Activated gamma-delta T cell (primary cell): ENCODE data around the gene ALOX5.

ENCODE experiments used
- DNase-seq: peaks from one replicate; lab custom pipeline; 2025; lab: John Stamatoyannopoulos, UW

Gene ALOX5

DNA sequence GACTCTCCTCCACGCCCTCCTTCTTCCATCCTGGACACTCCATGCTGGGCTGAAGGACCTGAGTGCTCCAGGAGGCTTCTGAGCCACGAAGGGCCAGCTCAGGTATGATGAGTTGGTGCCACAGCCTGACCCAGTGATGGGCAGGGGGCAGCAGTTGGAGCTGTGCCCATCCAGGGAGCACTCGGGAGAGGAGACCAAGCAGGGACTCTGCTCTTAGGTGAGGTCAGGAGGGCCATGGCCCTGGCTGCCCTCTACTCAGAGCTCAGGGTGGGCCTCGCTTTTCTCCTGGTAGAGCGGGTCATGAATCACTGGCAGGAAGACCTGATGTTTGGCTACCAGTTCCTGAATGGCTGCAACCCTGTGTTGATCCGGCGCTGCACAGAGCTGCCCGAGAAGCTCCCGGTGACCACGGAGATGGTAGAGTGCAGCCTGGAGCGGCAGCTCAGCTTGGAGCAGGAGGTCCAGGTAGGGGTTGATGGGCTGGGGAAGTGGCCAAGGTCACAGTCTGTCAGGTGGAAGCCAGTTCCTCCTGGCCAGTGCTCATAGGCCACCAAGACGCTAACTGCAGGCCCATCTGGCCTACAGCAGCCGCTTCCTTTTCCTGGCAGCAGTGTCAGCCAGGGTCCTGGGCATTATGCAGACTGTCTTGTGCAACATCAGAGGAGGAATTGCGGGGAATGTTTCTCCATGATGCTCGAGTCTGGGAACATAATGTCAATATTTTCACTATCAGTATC, 50.8 kb downstream of the ALOX5 start:
- DNase-seq = no peak

DNA sequence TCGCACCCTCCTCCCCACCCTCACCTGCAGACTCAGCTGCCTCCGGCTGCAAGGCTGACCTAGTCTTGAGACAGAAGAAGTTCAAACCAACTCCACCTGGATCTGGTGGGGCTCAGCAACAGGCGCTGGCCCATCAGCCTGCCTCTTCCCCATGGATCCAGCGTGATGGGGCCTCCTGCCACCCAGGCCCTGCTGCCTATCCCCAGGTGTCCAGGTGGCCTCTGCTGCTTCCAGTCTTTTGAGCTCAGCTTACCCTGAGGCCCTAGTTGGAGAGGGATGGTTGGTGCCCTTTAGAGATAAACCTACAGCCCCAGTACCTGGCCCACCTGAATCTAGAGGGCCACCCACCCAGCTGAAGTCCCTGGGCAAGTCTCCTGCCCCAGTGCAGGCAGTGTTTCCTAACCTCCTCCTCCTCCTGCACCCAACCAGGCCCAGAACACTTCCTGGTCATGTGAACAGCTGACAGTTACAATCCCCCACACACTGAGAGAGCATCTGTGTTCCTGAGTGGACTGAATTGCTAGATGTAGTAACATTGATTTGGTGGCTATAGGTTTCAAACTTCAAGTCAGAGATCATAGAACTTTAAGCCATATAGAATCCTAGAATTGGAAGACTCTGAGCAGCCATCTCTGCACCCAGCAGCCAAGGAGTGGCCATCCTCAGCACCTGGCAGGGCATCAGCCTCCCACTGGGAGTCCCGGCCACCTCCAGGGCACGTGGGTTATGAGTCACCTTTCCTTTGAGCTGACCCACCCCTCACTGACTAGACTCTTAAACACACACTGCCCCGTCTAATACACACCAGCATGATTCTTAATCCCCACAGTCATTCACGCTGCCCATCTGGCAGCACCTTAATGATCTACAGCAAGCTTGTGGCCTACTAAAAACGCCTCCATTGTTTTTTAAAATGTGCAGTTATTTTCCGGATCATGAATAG, 51.9 kb downstream of the ALOX5 start:
- no peak for DNase-seq

DNA sequence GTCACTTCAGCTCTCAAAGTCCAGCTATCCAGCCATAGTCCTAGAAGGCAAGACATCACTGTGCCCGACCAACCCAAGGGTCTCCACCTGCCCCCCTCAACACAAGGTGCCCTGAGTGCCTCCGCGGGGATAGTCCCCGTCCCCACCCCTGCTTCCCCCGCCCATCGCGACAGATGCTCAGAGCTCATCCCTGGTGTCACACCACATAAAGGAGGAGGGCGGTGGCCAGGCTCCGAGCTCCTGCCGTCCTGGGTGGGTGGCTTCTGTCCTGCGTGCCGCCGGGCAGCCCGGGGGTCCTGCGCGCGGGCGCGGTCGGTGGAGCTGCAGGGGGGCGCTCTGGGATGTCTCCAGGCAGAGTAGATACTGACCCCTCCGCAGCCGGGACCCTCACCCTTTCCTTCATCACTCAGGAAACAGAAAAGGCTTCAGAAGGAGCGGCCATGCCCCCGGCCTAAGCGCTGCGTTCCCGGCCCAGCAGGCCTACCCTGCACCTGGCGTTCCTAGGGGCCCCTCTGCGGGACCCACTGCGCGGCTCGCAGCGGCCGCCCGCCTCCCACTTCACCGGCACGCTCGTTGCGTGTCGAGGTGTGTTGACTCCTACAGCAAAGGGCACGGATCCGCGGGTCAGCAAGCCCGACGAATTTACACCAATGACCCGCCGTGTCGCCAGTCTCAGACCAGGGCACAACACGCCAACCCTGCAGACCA, 53.4 kb downstream of the ALOX5 start:
- no peak for DNase-seq

DNA sequence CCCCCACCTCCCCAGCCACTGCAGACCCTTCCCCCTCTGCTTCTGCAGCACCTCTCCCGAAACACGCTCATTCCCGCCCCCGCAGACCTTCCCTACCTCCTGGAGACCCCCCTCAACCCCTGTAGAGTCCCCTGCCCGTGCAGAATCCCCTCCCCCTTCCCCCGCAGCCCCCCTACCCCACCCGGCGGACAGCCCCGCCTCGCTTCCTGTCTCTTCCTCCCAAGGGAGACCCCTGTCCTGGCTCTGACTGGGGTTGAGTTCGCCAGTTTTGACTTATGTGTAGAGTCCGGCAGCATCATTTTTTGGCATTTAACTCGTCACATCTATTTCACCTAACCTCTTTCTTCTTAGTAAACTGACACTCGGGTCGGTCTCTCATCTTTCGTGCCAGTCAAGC, 54.0 kb downstream of the ALOX5 start:
- DNase-seq = no peak

DNA sequence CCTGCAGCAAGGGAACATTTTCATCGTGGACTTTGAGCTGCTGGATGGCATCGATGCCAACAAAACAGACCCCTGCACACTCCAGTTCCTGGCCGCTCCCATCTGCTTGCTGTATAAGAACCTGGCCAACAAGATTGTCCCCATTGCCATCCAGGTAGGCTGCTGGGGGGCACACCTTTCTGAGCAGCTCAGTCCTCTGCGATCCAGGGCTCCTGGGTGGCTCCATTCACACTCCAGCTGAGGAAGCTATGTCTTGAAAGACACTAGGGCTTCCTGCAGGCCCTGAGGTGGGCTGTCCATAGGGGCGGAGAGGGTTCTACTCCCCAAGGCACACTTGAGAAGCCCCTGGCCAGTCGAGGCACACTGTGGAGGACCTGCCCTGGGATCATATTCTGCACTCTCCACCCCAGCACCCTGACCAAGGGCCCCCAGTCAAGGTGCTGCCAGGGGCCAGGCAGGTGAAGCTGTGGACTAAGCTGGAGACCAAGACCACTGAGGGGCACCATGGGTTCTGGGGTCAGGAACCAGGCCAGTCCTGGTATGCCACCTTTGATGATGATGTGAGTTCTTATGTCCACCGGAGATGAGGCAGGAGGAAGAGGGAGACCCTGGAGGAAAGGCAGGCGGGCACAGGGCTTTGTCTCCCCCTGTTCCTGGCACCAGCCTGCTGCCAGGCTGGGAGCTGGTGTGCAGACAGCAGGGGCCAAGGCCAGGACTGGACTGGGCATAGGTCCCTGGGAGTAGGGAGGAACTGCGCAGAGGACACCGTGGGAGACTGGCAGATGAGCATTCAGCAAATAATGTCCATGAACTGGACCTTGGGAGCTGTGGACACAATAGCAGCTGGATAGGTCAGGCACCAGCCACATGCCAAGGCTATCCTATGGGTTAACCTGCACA, 54.8 kb downstream of the ALOX5 start:
- DNase-seq = no peak

DNA sequence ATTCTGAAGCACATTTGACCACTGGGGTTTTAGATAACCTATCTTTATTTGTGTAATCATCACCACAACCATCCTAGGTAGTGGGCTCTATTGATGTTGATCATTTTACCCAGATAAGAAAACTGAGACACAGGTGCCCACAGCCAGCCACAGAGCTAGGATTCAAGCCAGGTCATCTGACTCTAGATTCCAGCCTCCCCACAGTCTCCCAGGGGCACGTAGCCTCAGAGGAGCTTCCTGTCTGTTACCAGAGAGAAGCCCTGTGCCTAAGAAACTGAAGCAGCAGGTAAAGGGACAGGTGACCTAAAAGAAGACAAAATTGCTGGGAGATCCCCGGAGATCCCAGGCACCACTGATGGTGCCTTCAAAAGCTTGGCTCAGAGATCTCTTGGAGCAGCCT, 55.8 kb downstream of the ALOX5 start:
- no peak for DNase-seq

DNA sequence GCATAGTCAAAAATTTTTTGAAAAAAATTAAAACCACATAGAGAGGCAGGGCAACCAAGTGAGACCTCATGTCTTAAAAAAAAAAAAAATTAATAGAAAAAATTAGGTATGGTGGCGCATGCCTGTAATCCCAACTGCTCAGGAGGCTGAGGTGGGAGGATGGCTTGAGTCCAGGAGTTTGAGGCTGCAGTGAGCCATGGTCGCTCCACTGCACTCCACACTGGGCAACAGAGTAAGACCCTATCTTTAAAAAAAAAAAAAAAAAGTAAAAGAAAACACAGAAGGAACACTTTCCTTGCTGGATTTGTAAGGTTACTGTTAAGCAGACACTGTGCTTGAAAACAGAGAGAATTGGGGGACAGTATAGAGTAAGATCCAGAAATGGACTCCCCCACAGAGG, 58.1 kb downstream of the ALOX5 start:
- DNase-seq = no peak

DNA sequence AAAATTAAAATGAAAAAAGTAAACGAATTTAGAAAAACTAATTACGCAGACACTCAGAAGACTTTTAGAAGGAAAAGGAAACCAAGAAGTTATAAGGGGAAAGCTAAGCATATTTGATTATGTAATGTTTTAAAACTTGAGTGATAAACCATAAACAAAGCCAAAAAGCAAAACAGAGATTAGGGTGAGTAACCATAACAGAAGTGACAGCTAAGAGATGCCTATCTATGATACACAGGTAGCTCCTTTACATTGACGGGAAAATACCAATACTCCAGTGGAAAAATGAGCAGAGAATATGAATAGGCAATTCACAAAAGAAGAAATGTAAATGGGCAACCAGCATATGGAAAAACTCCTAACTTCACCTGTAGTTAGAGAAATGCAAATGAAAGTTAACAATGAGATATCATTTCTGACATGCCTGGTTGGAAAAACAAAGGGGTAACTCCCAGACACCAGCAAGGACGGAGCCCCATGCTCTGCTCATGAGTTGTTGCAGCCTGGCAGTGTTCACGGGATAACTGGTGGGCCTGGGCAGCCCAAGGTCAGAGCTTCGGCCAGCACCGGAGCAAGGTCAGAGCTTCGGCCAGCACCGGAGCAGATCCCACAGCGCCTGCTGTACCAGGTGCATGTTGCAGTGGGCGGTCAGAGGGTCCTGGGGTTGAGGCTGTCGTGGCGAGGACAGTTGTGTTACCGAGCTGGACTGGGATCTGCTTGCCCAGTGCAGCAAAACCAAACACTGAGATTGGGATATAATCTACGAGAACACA, 58.9 kb downstream of the ALOX5 start:
- DNase-seq = no peak

DNA sequence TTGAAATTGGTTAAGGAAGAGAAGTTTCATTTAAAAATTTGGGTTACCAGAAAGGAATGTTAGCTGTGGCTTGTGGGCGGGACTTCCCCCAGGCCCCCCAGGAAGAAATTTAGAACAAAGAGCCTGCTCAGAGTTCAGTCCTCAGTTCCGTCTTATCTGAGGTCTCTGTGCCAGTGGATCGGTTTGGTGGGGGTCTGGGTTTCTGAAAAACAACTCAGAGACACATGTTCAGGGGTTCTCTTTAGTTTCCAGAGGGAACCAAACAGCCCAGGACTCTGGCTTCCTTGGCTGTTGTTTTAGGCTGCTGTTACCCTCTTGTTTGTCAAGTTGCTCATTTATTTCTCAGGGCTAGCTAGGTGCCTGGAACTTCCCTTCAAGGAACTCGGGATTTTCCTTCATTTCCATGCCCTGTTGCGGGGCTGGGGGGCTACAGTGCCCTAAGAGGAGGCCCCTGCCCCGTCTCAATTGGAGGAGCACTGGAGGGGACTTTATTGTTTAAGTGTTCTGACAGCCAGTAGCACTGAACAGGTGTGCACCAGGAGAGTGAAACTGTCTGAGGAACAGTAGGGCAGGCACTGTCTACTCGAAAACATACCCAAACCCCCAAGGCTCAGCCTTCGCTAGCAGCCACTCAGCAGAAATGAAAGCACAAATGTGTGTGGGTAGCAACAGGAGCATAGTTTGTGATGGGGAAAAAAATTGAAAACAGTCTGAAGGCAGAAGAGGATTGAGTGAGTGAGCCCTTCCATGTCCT, 59.9 kb downstream of the ALOX5 start:
- no peak for DNase-seq

DNA sequence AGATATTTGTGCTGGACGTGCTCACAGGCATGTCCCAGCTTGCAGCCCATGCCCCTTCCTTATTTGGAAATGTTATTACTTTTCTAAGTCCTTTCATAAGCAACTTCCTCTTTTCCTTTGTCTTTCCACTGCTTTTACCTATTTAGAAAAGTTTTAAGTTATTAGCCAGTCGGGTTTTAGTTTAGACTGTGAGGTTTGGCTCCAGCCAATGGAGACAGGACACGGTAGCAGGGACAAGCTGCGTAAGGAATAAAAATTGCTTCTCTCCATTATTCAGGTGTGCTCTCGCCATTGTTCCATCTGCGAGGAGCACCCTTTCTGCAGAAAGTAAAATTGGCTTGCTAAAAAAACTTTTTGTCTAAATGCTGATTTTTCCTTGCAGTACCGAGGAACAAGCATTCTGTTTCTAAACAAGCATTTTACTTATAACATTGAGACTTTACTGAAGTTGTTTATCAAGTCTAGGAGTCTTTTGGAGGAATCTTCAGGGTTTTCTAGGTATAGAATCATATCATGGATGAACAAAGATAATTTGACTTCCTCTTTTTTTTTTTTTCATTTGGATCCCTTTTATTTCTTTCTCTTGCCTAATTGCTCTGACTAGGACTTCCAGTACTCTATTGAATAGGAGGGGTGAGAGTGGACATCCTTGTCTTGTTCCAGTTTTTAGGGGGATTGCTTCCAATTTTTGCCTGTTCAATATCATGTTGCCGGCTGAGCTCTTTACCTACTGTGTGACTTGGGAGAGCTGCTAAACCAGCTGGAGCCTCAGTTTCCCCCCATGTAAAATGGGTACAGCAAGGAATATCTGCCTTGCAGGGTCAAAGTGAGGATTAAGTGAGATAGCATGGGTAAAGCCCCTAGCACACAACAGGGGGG, 63.8 kb downstream of the ALOX5 start:
- no peak for DNase-seq

DNA sequence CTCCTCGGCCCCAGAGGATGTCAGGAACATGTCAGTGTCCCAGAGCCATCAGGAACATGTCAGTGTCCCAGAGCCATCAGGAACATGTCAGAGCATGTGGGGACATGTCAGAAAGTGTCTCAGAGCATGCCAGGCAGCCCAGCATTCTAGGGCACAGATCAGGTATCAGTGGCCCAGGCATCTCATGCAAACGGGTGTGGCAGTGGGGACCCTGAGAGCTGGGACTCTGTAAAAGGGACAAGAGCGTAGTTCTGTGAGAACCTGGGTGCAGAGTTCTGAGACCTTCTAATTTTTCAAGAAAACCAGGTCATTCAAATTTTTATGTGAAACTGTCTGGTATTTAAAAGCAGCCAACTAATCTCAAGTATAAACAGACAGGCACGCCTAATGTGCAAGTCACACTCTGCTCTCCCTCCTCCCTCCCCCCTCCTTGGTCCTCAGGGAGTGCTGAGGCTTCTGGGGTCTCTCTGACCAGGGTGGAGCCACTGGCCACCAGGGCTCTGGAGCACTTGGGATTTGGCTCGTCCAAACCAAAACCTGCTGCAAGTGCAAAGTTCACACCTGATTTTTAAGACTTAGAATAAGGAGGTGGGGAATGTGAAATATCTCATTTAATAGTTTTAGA, 64.6 kb downstream of the ALOX5 start:
- no peak for DNase-seq

DNA sequence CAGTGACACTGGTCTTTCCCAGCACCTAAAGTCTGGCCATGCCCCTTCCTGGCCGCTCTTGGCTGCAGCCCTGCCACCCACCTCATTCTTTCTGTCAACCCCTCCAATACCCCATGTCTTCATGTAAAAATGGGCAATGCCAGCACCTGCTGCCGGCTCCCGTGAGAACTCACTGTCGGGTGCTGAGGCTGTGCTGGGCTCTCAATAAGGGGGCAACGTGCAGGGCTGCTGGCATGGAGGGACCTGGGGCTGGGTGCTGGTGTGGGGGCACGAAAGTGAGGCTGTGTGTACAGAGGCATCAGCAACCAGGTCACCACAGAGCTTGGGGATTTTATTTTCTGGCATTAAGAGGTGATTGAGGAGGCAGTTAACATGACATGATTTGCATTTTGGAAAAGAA, 65.3 kb downstream of the ALOX5 start:
- no peak for DNase-seq

DNA sequence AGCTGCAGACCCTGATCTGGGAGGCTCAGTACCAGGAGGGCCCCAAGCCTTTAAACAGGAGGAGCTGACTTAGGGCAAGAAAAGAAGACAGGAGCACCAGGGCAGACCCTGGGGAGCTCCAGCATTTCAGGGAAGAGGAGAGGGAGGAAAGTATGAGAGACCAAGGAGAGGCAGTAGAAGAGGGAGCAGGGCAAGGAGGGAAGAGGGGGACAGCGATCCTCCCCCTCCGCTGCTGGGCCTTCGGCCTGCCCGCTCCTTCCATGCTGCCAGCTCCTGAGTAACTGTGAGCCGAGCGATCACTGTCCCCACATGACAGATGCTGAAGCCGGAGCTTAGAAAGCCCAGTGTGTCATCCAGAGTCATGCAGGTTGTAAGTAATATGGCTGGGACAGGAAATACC, 65.9 kb downstream of the ALOX5 start:
- no peak for DNase-seq

DNA sequence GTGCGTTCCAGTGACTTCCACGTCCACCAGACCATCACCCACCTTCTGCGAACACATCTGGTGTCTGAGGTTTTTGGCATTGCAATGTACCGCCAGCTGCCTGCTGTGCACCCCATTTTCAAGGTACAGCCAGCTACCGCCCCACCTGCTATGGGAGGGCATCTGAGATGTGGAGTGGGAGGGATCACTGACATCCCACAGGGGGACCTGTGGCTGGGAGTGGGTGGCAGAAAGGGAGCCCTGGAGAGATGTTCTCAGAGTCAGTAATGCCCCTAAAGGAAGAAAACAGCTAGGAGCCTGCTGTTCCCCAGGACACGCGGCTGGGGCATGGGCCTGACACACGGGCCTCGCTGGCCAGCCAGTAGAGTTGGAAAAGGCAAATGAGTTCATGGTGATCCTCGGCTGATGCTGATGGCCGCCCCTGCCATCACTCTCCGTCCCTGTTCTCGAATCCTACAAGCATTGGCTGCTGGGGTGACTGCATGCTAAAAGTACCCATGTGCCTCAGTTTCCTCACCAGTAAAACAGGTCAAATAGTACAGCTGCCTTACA, 66.6 kb downstream of the ALOX5 start:
- no peak for DNase-seq

DNA sequence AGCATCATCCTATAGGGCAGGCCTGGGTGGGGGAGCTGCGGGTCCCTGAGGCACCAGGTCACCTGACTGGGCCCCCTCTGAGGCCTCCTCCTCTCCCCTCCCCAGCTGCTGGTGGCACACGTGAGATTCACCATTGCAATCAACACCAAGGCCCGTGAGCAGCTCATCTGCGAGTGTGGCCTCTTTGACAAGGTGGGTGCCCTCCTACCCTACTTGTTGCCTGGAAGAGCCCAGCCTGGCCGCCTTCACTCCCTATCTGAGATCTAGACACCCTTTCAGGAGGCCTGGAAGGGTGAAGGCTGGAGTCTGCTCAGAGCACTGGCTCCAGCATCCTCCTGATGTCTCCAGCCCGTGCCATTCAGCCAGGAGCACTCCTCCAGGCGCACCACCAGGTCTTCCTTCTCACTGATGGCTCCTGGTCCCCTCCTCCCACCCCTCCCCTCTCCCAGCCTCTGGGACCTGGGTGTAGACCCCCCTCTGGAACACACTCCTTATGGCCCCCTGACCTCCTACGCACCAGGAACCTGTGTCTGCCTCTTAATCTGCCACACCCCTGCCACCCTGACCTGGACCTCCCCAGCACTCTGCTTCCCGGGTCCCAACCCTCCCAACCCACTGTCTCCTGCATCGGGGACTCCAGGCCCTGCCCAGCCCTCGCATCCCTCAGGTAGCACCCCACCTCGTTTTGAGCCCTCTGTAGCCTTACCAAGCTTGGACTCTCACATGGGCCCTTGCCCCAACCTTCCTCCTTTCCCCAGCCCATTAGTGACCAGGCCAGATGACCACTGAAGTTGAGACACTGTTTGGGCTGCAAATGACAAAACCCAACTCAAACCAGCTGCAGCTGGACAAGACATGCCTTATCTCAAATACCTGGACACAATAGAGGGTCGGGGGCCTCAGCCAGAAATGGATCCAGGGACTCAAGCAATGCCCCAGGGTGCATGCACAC, 67.5 kb downstream of the ALOX5 start:
- no peak for DNase-seq

DNA sequence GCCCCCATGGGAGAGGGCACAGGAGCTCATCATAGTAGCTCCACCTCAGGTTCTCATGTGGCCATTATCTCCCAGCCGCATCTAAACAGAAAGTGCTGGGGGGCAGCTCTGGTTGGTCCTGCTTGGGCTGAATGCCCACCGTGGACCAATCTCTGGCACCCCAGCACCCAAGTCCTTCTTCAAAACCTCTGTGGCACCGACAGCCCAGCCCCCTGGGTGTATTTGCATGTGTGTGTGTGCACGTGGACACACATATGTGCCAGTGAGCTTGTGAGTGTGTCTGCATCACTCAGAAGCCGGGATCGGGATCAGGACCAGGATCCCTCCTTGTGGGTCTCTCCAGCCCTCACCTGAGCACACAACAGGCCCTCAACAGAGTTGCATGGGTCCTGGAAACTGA, 68.2 kb downstream of the ALOX5 start:
- DNase-seq = no peak

DNA sequence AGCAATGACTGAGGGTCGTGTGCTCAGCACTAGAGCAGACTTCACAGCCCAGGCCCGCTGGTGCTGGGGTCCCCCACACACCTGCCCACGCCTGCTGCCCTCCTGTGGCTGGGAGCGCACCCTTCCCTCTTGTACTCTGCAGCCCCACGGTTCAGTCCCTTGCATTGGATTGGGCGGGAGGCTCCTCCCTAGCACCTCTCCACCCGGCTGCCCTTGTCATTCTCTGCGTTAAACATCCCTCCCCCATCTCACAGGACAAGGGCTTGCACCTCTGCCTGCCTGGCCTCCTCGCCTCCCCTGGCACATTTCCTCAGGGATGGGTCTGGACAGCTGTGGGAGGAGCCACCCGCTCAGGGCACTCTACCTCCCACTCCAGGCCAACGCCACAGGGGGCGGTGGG, 68.6 kb downstream of the ALOX5 start:
- no peak for DNase-seq
